Astrocyte (in vitro differentiated cells and primary cell): ENCODE results near the gene CNKSR3. TPM values are rescaled to one million over a fixed set of nuclear protein-coding genes. Genes with fewer than 3 reads are reported as not detected.

Experiments
- DNase-seq: peaks from one replicate; pipeline ENCODE4 v3.0.0-alpha.2; 2010; ENCODE audit warnings: low read depth
- FAIRE-seq: peaks from 2 replicates; lab custom pipeline; 2011; peaks lifted over from hg19 to GRCh38; lab: Jason Lieb, UNC
- H2AFZ ChIP-seq: 2 replicates; pipeline ENCODE4 v1.6.0; 2012; ENCODE audit warnings: low read depth, low read length, inconsistent platforms
- H3K27ac ChIP-seq: 2 replicates; pipeline ENCODE4 v1.5.1; 2011; ENCODE audit warnings: low read depth, low read length, inconsistent platforms
- H3K27me3 ChIP-seq: 2 replicates; pipeline ENCODE4 v1.6.0; 2011; ENCODE audit warnings: low read length, inconsistent platforms; ENCODE audit not compliant: insufficient read depth
- H3K36me3 ChIP-seq: 2 replicates; pipeline ENCODE4 v1.5.1; 2011; ENCODE audit warnings: low read length, inconsistent platforms; ENCODE audit not compliant: insufficient read depth
- H3K4me1 ChIP-seq: 2 replicates; pipeline ENCODE4 v1.5.1; 2011; ENCODE audit warnings: low read length, inconsistent platforms; ENCODE audit not compliant: insufficient read depth
- H3K4me2 ChIP-seq: 2 replicates; pipeline ENCODE4 v1.6.0; 2012; ENCODE audit warnings: low read length, inconsistent platforms
- H3K4me3 ChIP-seq: 2 replicates; pipeline ENCODE4 v1.5.1; 2011; ENCODE audit warnings: low read depth, mild to moderate bottlenecking, low read length, inconsistent platforms; ENCODE audit not compliant: insufficient read depth
- H3K79me2 ChIP-seq: 2 replicates; pipeline ENCODE4 v1.6.0; 2012; ENCODE audit warnings: mild to moderate bottlenecking, low read length, inconsistent platforms; ENCODE audit not compliant: insufficient read depth
- H3K9ac ChIP-seq: 2 replicates; pipeline ENCODE4 v1.6.0; 2012; ENCODE audit warnings: mild to moderate bottlenecking, low read length, inconsistent platforms
- H3K9me3 ChIP-seq: 2 replicates; pipeline ENCODE4 v1.5.1; 2012; ENCODE audit warnings: low read depth, mild to moderate bottlenecking, low read length, inconsistent platforms; ENCODE audit not compliant: insufficient read depth
- H4K20me1 ChIP-seq: 2 replicates; pipeline ENCODE4 v1.6.0; 2012; ENCODE audit warnings: low read length, inconsistent platforms; ENCODE audit not compliant: insufficient read depth
- H3K27ac Mint-ChIP-seq: one replicate; pipeline ENCODE4 v1.8.0; 2021; ENCODE audit warnings: mild to moderate bottlenecking, mixed read lengths; ENCODE audit not compliant: unreplicated experiment
- H3K27me3 Mint-ChIP-seq: one replicate; pipeline ENCODE4 v1.8.0; 2021; ENCODE audit warnings: low read depth, mixed read lengths; ENCODE audit not compliant: unreplicated experiment
- H3K36me3 Mint-ChIP-seq: one replicate; pipeline ENCODE4 v1.8.0; 2021; ENCODE audit warnings: low read depth, mixed read lengths; ENCODE audit not compliant: unreplicated experiment
- H3K4me1 Mint-ChIP-seq: one replicate; pipeline ENCODE4 v1.8.0; 2021; ENCODE audit warnings: low read depth, mixed read lengths; ENCODE audit not compliant: unreplicated experiment
- H3K4me3 Mint-ChIP-seq: one replicate; pipeline ENCODE4 v1.8.0; 2021; ENCODE audit warnings: mild to moderate bottlenecking, moderate library complexity, mixed read lengths; ENCODE audit not compliant: unreplicated experiment
- H3K9me3 Mint-ChIP-seq: one replicate; pipeline ENCODE4 v1.8.0; 2021; ENCODE audit warnings: mild to moderate bottlenecking, mixed read lengths; ENCODE audit not compliant: unreplicated experiment
- EZH2 ChIP-seq: IDR thresholded peaks from 2 replicates; pipeline ENCODE4 v1.6.1; 2012; ENCODE audit warnings: mild to moderate bottlenecking, low read length, inconsistent platforms; ENCODE audit not compliant: insufficient read depth
- total RNA-seq: library from RNA; stranded (reverse); gene quantifications from 2 replicates; pipeline ENCODE4 v1.2.1, GENCODE V29; 2021
- TF ChIP-seq, protein P1 (sequence below): IDR thresholded peaks from 2 replicates; pipeline ENCODE4 v1.5.1; 2011; ENCODE audit warnings: low read depth, mild to moderate bottlenecking, inconsistent platforms, low read length, moderate library complexity; ENCODE audit not compliant: insufficient read depth

Gene CNKSR3
- total RNA-seq, 1 donor from 2014 or later: 11.1 TPM

DNA sequence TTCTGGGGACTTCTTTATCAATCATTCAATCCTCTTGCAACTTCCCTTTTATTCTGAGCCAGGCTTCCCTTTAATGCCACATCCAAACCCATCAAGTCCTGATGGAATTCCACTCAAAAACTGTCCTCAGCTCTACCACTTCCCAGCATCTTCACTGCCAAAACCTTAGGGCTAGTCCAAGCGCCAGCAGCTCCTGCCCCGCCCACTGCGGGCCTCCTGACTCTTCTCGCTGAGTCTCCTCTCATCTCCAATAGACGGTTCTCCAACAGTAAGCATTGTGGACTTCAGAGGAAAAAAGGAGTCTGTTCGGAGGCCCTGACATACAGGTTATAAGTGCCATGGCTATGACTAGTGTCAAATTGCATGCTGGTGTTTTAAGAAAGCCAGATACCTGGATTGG is 38.7 kb upstream of the CNKSR3 start:
- H3K36me3 Mint-ChIP-seq: no peaks in the 10 kb centered on the region
- no peak overlapping the region for H3K4me3 ChIP-seq
- H3K4me1 ChIP-seq: peaks cover 7% of the 10 kb centered on the region
- DNase-seq: no peak
- H3K4me2 ChIP-seq: no peak overlapping the region
- H3K27ac Mint-ChIP-seq: no peak overlapping the region
- H3K4me3 Mint-ChIP-seq: no peak overlapping the region
- H4K20me1 ChIP-seq: no peaks in the 10 kb centered on the region
- FAIRE-seq: no peak
- no peaks in the 10 kb centered on the region for H3K4me1 Mint-ChIP-seq
- no peak overlapping the region for H2AFZ ChIP-seq
- no peaks in the 10 kb centered on the region for H3K9me3 Mint-ChIP-seq
- no peak for TF ChIP-seq EZH2
- TF ChIP-seq, protein P1, sequence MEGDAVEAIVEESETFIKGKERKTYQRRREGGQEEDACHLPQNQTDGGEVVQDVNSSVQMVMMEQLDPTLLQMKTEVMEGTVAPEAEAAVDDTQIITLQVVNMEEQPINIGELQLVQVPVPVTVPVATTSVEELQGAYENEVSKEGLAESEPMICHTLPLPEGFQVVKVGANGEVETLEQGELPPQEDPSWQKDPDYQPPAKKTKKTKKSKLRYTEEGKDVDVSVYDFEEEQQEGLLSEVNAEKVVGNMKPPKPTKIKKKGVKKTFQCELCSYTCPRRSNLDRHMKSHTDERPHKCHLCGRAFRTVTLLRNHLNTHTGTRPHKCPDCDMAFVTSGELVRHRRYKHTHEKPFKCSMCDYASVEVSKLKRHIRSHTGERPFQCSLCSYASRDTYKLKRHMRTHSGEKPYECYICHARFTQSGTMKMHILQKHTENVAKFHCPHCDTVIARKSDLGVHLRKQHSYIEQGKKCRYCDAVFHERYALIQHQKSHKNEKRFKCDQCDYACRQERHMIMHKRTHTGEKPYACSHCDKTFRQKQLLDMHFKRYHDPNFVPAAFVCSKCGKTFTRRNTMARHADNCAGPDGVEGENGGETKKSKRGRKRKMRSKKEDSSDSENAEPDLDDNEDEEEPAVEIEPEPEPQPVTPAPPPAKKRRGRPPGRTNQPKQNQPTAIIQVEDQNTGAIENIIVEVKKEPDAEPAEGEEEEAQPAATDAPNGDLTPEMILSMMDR: no peak
- no peak overlapping the region for H3K9ac ChIP-seq
- no peaks in the 10 kb centered on the region for H3K79me2 ChIP-seq
- H3K27me3 Mint-ChIP-seq: peaks cover 4% of the 10 kb centered on the region
- no peaks in the 10 kb centered on the region for H3K9me3 ChIP-seq
- no peaks in the 10 kb centered on the region for H3K27me3 ChIP-seq
- H3K36me3 ChIP-seq: no peaks in the 10 kb centered on the region
- no peak overlapping the region for H3K27ac ChIP-seq

DNA sequence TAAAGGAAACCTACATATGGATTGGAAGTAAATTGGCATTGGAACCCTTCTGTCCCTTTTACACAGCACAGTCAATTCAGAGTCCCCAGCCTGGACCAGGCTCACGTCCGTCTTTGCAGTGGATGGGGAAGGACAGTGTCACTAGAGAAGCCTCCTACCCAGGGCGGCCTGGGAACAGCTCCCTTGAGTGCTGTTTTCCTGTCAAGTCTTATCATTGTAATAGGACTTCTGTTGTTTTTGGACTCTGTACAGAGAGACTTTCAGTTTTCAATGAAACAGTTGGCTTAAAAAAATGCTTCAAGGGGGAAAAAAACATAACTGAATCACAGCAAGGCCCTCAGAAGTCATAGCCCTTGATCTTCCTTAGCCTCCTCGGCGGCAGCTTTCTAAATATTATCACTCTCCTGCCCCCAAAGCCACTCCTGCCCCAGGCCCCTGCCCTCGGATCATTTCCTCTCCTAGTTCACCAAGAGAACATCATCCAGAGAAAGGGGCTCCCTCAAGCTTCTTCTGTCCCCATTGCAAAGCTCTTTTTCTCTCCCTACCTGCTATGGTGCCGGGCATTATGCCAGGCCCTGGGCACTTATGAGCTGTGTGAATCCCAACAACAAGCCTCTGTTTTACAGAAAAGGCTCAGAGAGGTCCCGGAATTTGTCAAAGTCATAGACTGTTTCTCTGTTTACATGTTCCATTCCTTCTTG is 37.8 kb upstream of the CNKSR3 start:
- no peak overlapping the region for H3K4me3 Mint-ChIP-seq

More for the DNA sequence above, 37.8 kb upstream of the CNKSR3 start:
- H3K4me2 ChIP-seq: peak overlapping the region; percentile 76
- H3K27me3 ChIP-seq: no peaks in the 10 kb centered on the region
- peak overlapping the region; percentile 41 for H2AFZ ChIP-seq
- DNase-seq: peak; percentile 71
- no peak overlapping the region for H3K9ac ChIP-seq
- H3K9me3 Mint-ChIP-seq: no peaks in the 10 kb centered on the region
- H4K20me1 ChIP-seq: no peaks in the 10 kb centered on the region
- FAIRE-seq: no peak
- peaks cover 4% of the 10 kb centered on the region for H3K27me3 Mint-ChIP-seq
- H3K79me2 ChIP-seq: no peaks in the 10 kb centered on the region
- H3K27ac ChIP-seq: no peak overlapping the region
- no peaks in the 10 kb centered on the region for H3K4me1 Mint-ChIP-seq
- TF ChIP-seq, protein P1: no peak
- TF ChIP-seq EZH2: no peak
- H3K4me3 ChIP-seq: no peak overlapping the region
- no peaks in the 10 kb centered on the region for H3K9me3 ChIP-seq
- H3K4me1 ChIP-seq: peaks cover 7% of the 10 kb centered on the region
- no peak overlapping the region for H3K27ac Mint-ChIP-seq
- no peaks in the 10 kb centered on the region for H3K36me3 Mint-ChIP-seq
- H3K36me3 ChIP-seq: no peaks in the 10 kb centered on the region
